ENCODE results near the gene RHBDD3.
"Not testable (repeated sequence)": the region's sequence is repeated elsewhere in the genome, so short reads cannot be mapped to it uniquely, and the experiment has no call there.

RHBDD3 gene

DNA sequence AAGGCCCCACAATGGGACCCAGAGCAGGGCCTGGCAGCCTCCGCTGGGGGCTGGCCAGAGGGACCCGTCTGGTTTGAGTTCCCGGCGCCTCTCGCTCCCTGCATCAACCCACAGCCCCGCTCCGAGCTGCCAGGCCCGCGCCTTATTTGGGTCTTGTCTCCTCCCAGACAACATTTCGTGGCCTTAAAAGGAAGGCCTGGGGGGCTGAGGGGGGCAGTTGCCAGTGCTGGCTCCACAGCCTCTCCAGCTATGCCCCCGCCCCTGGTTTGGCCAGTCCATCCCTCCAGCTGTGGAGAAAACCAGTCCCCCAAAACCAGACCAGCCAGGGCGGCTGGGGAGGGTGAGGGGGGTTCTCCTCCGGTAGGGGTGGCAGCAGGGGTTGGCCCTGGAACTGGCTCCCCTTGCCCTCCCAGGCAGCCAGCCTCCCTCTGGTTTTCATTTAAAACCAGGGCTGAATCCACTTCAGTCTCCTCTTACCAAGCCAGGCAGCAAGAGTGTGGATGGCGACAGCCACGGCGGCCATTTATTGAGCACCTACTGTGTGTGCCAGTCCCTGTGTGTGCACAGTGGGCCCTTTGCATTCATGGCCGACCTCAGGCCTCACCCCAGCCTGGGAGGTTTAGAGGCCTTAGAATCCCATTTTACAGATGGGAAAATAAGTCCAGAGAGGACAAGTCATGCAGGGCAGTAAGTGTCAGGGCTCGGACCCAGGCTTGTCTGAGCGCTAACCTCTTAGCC is 43.5 kb downstream of the RHBDD3 start:
- Histone ChIP-seq H3K27ac (ENCODE audit: low read length) (no peak overlapping the region), H2AFZ (ENCODE audit: low read length) (no peak overlapping the region), H3F3A (ENCODE audit: insufficient read depth, low read length) (no peaks in the 10 kb centered on the region), H3K9ac (ENCODE audit: low read length) (no peak overlapping the region), H3K9me2 (replicated peaks; ENCODE audit: insufficient read depth, low read length) (no peaks in the 10 kb centered on the region), H3K36me3 (replicated peaks; ENCODE audit: insufficient read depth, low read length) (no peaks in the 10 kb centered on the region), H3K27me3 (replicated peaks; ENCODE audit: insufficient read depth, low read length) (no peaks in the 10 kb centered on the region), H3K79me2 (ENCODE audit: low read length) (no peaks in the 10 kb centered on the region), H3K4me1 (ENCODE audit: low read length) (no peaks in the 10 kb centered on the region), H3K4me3 (ENCODE audit: low read length) (no peak overlapping the region), H4K20me1 (ENCODE audit: insufficient read depth, low read length) (no peaks in the 10 kb centered on the region), H3K4me2 (ENCODE audit: low read depth, low read length) (no peak overlapping the region), H3K9me3 (replicated peaks; ENCODE audit: insufficient read depth, low read length) (no peaks in the 10 kb centered on the region)
- DNase-seq, result no peak
- TF ChIP-seq EZH2phosphoT487 (IDR thresholded peaks at IDR 0.05; ENCODE audit: low read length) (no peak), EZH2 (optimal IDR thresholded peaks at IDR 0.05; ENCODE audit: low read depth, low read length) (no peak)
- TF ChIP-seq, protein P1, sequence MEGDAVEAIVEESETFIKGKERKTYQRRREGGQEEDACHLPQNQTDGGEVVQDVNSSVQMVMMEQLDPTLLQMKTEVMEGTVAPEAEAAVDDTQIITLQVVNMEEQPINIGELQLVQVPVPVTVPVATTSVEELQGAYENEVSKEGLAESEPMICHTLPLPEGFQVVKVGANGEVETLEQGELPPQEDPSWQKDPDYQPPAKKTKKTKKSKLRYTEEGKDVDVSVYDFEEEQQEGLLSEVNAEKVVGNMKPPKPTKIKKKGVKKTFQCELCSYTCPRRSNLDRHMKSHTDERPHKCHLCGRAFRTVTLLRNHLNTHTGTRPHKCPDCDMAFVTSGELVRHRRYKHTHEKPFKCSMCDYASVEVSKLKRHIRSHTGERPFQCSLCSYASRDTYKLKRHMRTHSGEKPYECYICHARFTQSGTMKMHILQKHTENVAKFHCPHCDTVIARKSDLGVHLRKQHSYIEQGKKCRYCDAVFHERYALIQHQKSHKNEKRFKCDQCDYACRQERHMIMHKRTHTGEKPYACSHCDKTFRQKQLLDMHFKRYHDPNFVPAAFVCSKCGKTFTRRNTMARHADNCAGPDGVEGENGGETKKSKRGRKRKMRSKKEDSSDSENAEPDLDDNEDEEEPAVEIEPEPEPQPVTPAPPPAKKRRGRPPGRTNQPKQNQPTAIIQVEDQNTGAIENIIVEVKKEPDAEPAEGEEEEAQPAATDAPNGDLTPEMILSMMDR (IDR thresholded peaks at IDR 0.05; ENCODE audit: low read length), result no peak

DNA sequence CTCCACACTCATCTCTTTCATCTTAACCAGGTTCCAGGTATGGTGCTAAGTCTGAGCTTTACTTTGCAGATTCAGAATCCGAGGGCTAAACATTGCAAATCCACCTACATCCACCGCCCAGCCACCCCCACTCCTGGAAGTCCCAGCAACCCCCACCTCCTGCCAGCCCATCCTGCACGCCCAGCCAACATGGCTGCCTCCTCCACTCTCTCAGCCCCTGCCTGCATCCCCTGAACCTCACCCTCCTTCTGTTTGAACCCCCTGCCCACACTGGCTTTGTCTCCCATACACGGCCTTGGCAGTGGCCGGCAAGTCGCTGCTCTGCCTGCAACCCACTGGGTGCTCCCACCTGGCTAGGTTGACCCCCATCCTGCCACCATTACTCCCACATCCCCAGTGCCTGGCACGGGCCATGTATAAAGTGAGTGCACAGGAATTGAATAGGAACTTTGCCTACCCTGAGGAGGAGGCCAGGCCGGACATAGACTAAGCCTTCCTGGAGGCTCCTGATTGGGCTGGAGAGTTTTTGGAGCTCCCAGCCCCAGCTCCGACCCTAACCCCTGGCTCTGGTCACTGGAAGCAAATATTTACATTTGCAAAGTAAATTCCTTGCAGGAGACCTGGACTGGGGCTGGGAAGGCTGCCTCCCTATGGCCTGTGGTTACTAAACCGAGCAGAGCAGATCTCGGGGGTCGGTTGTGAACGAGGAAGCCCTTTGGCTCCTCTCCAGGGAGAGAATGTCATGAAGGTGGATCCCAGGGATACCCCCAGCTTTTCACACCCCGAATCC is 47.7 kb downstream of the RHBDD3 start:
- Histone ChIP-seq H3K4me1 (ENCODE audit: low read length) (no peaks in the 10 kb centered on the region), H3K4me3 (ENCODE audit: low read length) (no peak overlapping the region), H3K4me2 (ENCODE audit: low read depth, low read length) (no peak overlapping the region), H3K36me3 (replicated peaks; ENCODE audit: insufficient read depth, low read length) (no peaks in the 10 kb centered on the region), H3K9me3 (replicated peaks; ENCODE audit: insufficient read depth, low read length) (no peaks in the 10 kb centered on the region), H3K27me3 (replicated peaks; ENCODE audit: insufficient read depth, low read length) (no peaks in the 10 kb centered on the region), H3F3A (ENCODE audit: insufficient read depth, low read length) (no peaks in the 10 kb centered on the region), H3K9me2 (replicated peaks; ENCODE audit: insufficient read depth, low read length) (no peaks in the 10 kb centered on the region), H3K27ac (ENCODE audit: low read length) (no peak overlapping the region), H3K79me2 (ENCODE audit: low read length) (no peaks in the 10 kb centered on the region), H2AFZ (ENCODE audit: low read length) (no peak overlapping the region), H3K9ac (ENCODE audit: low read length) (no peak overlapping the region), H4K20me1 (ENCODE audit: insufficient read depth, low read length) (no peaks in the 10 kb centered on the region)
- TF ChIP-seq EZH2phosphoT487 (IDR thresholded peaks at IDR 0.05; ENCODE audit: low read length) (no peak), EZH2 (optimal IDR thresholded peaks at IDR 0.05; ENCODE audit: low read depth, low read length) (no peak)
- DNase-seq, result no peak

DNA sequence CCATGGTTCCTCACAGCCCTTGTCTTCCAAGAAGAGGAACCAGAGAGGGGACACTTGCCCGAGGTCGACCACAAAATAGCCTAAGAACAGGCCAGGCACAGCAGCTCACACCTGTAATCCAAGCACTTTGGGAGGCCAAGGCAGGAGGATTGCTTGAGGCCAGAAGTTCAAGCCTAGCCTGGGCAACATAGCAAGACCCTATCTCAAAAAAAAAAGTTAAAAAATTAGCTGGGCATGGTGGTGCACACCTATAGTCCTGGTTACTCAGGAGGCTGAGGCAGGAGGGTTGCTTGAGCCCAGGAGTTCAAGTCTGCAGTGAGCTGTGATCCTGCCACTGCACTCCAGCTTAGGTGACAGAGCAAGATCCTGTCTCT is 48.4 kb downstream of the RHBDD3 start:
- not testable (repeated sequence) for H3K4me1 ChIP-seq (ENCODE audit: low read length); H3K9ac ChIP-seq (ENCODE audit: low read length); H3K79me2 ChIP-seq (ENCODE audit: low read length); H3K27me3 ChIP-seq (replicated peaks; ENCODE audit: insufficient read depth, low read length); H3F3A ChIP-seq (ENCODE audit: insufficient read depth, low read length); DNase-seq; H3K27ac ChIP-seq (ENCODE audit: low read length); H4K20me1 ChIP-seq (ENCODE audit: insufficient read depth, low read length); H3K9me3 ChIP-seq (replicated peaks; ENCODE audit: insufficient read depth, low read length); H2AFZ ChIP-seq (ENCODE audit: low read length); H3K4me2 ChIP-seq (ENCODE audit: low read depth, low read length); H3K36me3 ChIP-seq (replicated peaks; ENCODE audit: insufficient read depth, low read length); H3K4me3 ChIP-seq (ENCODE audit: low read length); H3K9me2 ChIP-seq (replicated peaks; ENCODE audit: insufficient read depth, low read length)

DNA sequence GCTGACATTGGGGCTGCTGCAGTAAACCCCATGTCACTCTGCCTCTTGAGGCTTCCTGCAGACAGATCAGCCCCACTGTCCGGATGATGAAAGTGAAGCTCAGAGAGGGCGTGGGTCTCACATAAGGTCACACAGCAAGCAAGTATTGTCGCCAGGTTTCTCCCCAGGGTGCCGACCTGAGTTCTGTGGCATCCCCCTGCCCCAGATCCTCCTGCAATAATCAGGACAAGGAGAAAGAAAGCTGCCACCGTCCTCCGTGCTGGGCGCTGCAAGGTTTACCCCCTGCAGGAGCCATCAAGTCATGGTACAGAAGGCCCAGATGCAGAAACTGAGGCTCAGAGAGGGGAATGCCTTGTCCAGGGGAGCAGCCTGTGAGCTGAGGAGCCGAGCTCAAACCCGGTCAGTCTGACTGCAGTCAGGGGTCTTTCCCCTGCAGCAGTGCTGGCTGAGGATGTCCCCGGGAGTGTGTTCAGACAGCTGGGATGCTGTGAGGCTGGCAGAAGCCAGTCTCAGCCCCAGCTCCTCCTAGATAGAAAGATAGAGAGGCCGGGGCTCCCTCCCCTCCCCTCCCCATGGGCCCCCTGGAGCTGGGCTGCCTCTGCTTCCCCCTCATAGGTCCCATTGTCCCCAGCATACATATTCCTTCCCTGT is 48.9 kb downstream of the RHBDD3 start:
- no peaks in the 10 kb centered on the region for H3K9me3 ChIP-seq (replicated peaks; ENCODE audit: insufficient read depth, low read length)
- no peak overlapping the region for H2AFZ ChIP-seq (ENCODE audit: low read length)
- H3K4me3 ChIP-seq (ENCODE audit: low read length), result no peak overlapping the region
- no peak overlapping the region for H3K27ac ChIP-seq (ENCODE audit: low read length)
- no peaks in the 10 kb centered on the region for H4K20me1 ChIP-seq (ENCODE audit: insufficient read depth, low read length)
- H3F3A ChIP-seq (ENCODE audit: insufficient read depth, low read length), result no peaks in the 10 kb centered on the region
- no peak overlapping the region for H3K9ac ChIP-seq (ENCODE audit: low read length)
- no peak overlapping the region for H3K4me2 ChIP-seq (ENCODE audit: low read depth, low read length)
- TF ChIP-seq EZH2 (optimal IDR thresholded peaks at IDR 0.05; ENCODE audit: low read depth, low read length) (no peak), EZH2phosphoT487 (IDR thresholded peaks at IDR 0.05; ENCODE audit: low read length) (no peak)
- TF ChIP-seq, protein P1 (IDR thresholded peaks at IDR 0.05; ENCODE audit: low read length), result no peak
- H3K79me2 ChIP-seq (ENCODE audit: low read length), result no peaks in the 10 kb centered on the region
- no peaks in the 10 kb centered on the region for H3K27me3 ChIP-seq (replicated peaks; ENCODE audit: insufficient read depth, low read length)
- H3K9me2 ChIP-seq (replicated peaks; ENCODE audit: insufficient read depth, low read length), result no peaks in the 10 kb centered on the region
- no peak for DNase-seq
- H3K4me1 ChIP-seq (ENCODE audit: low read length), result no peaks in the 10 kb centered on the region
- no peaks in the 10 kb centered on the region for H3K36me3 ChIP-seq (replicated peaks; ENCODE audit: insufficient read depth, low read length)

Measured in MM.1S (cell line).